HUDEP-2 (cell line): ENCODE results near the gene DBNL.
"Not testable (repeated sequence)": the region's sequence is repeated elsewhere in the genome, so short reads cannot be mapped to it uniquely, and the experiment has no call there.

Source experiments
- DNase-seq, 76 experiments: peaks; one replicate each; lab custom pipeline; 2025; ENCODE audit not compliant: unreplicated experiment in 76 of 76; lab: John Stamatoyannopoulos, UW

Gene DBNL

DNA sequence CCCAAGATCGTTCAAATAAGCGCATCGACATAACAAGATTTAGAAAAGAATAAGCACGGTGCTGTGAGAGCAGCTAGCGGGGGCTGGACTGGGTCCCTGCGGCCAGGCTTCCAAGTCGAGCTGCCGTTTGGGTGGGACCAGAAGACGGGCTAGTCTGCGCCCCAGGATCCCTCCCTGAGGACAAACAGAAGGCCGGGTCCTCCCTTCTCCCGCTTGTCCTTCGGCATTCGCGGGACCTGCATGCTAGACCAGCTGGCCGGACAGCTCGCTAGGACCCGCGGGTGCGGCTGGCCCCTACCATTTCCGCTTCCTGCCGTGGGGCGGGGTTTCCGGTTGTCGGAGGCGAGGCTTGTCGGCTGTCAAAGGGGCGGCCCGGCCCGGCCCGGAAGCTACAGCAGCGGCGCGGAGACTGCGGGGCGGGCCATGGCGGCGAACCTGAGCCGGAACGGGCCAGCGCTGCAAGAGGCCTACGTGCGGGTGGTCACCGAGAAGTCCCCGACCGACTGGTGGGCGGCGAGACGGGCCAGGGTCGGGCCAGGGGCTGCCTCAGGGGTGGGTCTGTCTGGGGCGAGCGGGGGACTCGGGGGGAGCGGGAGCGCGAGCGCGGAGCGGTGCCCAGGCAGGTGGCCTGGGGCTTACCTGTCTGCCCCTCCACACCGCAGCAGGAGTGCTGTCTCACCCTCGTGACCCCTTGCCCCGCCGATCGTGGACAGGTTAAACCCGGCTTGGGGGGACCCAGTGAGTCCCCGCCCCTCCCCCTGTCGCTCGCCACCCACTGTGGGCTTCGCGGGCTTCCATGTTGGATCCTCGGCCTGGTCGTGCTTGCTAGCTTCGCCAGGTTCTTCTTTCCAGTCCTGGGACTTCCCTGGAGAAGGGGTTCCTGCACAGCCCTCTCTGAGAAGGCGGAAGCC is at the start of gene DBNL:
Gene DBNL (plus strand): TSS at position 388 of the 911 bp plus-strand sequence. CDS start 36 bp downstream, at position 424.
- DNase-seq = peak in 74 of 76 experiments; percentile 23 to 94 (median 80)

GRCh38 chr7:43997532-43997931 is 47.0 kb upstream of the DBNL start, which contains the start of gene SPDYE1:
Gene SPDYE1 (plus strand): TSS chr7:43997897. CDS start chr7:43999950, 2,053 bp downstream.
- DNase-seq = not testable (repeated sequence)

DNA sequence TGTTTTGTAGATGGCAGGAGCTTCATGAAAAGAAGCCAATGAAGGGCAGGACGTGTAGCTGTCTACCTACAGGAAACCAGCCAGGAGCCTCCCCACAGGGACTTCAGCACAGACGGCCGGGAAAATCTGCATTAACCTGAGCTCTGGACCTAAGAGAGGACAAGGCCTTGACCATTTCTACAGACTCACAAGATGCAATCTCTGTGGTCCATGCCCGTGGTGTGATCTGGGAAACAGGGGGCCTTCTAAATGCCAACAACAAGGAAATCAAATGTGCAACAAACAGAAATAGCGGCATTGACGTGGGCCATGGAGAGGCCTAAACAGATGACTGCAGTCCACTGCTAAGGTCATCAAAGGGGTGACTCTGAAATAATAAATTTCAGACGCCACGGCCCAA is 32.4 kb upstream of the DBNL start:
- DNase-seq = not testable (repeated sequence)

- DNase-seq = not testable (repeated sequence)
These were observed 29.4 kb upstream of the DBNL start for GRCh38 chr7:44015090-44015489.

- peak in 75 of 76 experiments; percentile 48 to 99 (median 96) for DNase-seq
These were observed 25.4 kb upstream of the DBNL start for GRCh38 chr7:44018857-44019807.

DNA sequence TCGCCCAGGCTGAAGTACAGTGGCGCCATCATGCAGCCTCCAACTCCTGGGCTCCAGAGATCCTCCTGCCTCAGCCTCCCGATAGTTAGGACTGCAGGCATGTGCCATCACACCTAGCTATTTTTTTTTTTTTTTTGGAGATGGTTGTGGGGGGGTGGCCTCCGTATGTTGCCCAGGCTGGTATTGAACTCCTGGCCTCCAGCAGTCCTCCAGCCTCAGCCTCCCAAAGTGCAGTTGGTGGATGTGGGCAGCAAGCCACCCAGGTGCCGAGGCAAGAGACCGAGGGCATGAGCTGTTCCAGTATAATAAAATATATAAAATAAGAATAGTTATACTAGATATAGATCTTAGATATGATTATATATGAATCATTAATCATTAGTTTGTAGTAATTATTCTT is 24.7 kb upstream of the DBNL start:
- DNase-seq = not testable (repeated sequence)

- DNase-seq = not testable (repeated sequence)
These were observed 22.4 kb upstream of the DBNL start for GRCh38 chr7:44022069-44022468.

DNA sequence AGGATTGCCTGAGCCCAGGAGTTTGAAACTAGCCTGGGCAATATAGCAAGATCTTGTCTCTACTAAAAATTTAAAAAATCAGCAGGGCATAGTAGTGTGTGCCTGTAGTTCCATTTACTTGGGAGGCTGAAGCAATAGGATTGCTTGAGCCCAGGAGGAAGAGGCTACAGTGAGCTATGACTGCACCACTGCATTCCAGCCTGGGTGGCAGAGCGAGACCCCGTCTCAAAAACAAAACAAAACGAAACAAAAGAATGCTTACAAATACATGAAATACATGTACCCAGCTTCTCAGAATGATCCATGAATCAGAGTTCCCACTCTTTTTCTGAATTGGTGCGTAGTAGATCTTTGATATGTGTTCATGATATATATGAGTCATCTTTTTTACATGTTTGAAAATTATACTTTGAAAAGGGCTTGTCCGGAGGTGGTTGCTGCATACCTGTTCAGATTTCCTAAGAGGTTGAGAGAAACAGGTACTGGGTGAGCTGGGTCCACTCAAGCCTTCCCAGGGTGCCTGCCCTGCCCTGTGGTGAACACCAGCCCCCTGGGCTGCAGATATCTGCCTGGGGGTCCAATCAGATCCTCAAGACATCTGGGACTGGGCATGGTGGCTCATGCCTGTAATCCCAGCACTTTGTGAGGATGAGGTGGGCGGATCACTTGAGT is 21.6 kb upstream of the DBNL start:
- not testable (repeated sequence) for DNase-seq

GRCh38 chr7:44029433-44029832 is 15.1 kb upstream of the DBNL start:
- DNase-seq = not testable (repeated sequence)

DNA sequence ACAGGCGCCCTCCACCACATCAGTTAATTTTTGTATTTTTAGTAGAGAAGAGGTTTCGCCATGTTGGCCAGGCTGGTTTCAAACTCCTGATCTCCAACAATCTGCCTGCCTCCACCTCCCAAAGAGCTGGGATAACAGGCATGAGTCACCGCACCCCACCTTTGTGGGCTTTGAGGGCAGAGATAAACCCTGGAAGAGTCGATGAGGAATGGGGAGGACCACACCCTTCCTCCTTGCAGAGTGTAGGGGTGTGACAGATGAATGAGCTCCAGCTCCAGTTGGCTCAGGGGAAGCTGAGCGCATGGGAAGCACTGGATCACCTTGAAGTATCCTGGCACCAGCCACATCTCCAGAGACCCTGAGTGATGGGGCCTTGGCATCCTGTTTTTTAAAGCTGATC is 14.5 kb upstream of the DBNL start:
- peak in 1 of 76 experiments; percentile 3 for DNase-seq

DNA sequence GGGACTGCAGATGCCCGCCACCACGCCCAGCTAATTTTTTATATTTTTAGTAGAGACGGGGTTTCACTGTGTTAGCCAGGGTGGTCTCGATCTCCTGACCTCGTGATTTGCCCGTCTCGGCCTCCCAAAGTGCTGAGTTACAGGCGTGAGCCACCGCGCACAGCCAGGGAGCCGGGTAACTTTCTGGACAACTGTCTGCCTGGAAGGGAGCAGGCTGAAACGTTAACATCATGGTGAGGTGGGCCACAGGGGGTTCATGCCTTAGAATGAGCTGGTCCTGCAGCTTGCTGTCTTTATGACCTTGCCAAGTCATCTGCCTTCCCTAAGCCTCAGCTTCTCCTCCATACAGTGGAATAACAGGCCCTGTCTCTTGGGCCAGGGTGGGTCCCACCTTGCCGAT is 13.2 kb upstream of the DBNL start:
- DNase-seq = not testable (repeated sequence)

- DNase-seq = not testable (repeated sequence)
These were observed 12.5 kb upstream of the DBNL start for GRCh38 chr7:44032031-44032430.

GRCh38 chr7:44033971-44034844 is 10.3 kb upstream of the DBNL start:
- DNase-seq = not testable (repeated sequence)

GRCh38 chr7:44036364-44036763 is 8.1 kb upstream of the DBNL start:
- peak in 28 of 76 experiments; percentile 3 to 46 (median 19) for DNase-seq

- not testable (repeated sequence) for DNase-seq
These were observed 6.6 kb upstream of the DBNL start for GRCh38 chr7:44037951-44038350.

GRCh38 chr7:44038553-44038952 is 5.9 kb upstream of the DBNL start:
- not testable (repeated sequence) for DNase-seq

DNA sequence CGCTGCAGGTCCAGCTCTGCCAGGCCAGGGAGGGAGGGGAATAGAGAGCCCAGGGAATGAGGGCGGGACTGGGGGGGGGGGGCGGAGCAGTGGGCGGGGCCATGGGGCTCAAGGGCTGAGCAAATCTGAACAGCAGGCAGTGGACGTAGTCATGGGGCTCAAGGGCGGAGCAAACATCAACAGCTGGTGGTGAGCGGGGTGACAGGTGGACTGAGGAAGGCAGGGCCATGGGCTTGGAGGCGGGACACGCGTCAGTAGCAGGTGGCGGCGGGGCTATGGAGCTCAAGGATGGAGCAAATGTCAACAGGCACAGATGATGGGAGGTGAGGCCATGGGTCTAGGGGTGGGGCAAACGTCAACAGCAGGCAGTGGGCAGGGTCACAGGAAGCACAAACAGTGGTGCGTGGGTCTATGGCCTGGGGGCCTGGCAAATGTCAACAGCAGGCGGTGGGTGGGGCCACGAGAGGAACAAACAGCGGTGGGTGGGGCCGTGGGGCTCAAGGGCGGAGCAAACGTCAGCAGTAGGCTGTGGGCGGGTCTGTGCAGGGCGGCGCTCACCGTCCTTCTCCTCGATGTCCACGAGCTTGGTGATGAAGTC is 5.4 kb upstream of the DBNL start:
- DNase-seq = peak in 73 of 76 experiments; percentile 9 to 89 (median 77)

DNA sequence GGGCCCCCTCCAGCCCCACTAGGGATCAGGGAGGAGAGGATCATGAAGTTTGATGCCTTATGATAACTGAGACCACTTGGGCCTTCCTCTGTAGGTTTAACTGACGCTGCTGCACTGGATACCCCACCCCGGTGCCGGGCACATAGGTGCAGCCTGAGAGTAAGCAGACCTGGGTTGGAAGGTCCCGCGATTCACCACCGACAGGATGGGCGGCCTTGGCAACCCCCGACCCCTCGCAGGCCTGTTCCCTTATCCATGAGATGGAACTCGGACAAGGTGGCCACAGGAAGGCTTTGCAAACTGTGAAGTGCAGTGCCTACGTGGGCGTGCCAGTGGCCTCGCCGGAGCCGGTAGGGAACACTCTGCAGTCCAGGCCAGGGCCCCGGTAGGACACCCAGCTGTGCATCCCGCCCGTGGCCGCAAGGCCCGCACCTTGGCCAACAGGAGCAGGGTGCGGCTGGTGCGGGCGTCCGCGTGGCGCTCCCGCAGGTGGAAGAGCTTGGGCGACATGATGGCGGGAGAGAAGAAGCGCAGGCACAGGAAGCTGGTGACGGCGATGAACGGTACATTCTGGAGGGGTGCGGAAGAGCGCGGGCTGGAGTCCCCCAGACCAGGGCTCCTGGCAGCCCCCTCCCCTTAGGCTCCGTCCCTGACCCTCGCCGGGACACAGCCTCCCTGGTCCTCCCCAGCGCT is 4.6 kb upstream of the DBNL start:
- DNase-seq = not testable (repeated sequence)
